HepG2 (cell line): ENCODE data around the gene USP32. TPM values are rescaled to one million over a fixed set of nuclear protein-coding genes. Genes with fewer than 3 reads are reported as not detected.
A peak's percentile ranks its signal among the peaks of the same experiment; 100 is the strongest.
"Not testable (repeated sequence)": the region's sequence is repeated elsewhere in the genome, so short reads cannot be mapped to it uniquely, and the experiment has no call there.

Source experiments
- ATAC-seq: fragments of 200-7000 bp; cut with Tn5 transposase; 3 replicates; pipeline ENCODE4 v1.9.1; 2020; ENCODE audit warnings: mild to moderate bottlenecking, moderate library complexity
- BruUV-seq: library from RNA; stranded (reverse); fragments of 400-500 nt; replicated peaks from 2 replicates; lab custom pipeline; 2021; lab: Mats Ljungman, UMichigan
- CTCF ChIA-PET: fragments of 300-600 bp; formaldehyde crosslinking; extraction: SDS; loops from one replicate; lab custom pipeline; 2021; ENCODE audit warnings: low total read pairs, inconsistent platforms, low intra/inter-chr PET ratio; lab: Yijun Ruan, JAX
- POLR2A ChIA-PET: fragments of 350-600 bp; sonication (Branson Sonifier 250); formaldehyde crosslinking; loops from one replicate; lab custom pipeline; 2020; ENCODE audit warnings: antibody characterized with exemption, inconsistent platforms; lab: Yijun Ruan, JAX
- DNase-seq: peaks from one replicate; pipeline ENCODE4 v3.0.0-alpha.2; 2015; ENCODE audit warnings: low spot score
- FAIRE-seq: peaks from 3 replicates; lab custom pipeline; 2011; peaks lifted over from hg19 to GRCh38; lab: Jason Lieb, UNC
- H2AFZ ChIP-seq: one replicate; pipeline ENCODE4 v1.6.1; 2011; ENCODE audit warnings: low read length, inconsistent platforms
- H3K27ac ChIP-seq: fragments of 300-600 bp; 3 replicates; pipeline ENCODE4 v1.8.0; 2011; ENCODE audit warnings: mixed run types, mild to moderate bottlenecking, mixed read lengths, low read length, inconsistent platforms; ENCODE audit not compliant: insufficient read depth; ENCODE audit errors: extremely low read length
- H3K27me3 ChIP-seq, 2 experiments: fragments of 200-600 bp in 1 of 2; 2 replicates in 1 of 2; 3 replicates in 1 of 2; pipeline versions ENCODE4 v1.6.0 to v1.8.0; 2011; ENCODE audit warnings: low read length in 2 of 2, mild to moderate bottlenecking in 2 of 2, moderate library complexity in 2 of 2, inconsistent platforms in 1 of 2; ENCODE audit not compliant: insufficient read depth in 2 of 2, control insufficient read depth in 1 of 2
- H3K36me3 ChIP-seq, 2 experiments: fragments of 200-600 bp in 1 of 2; replicated peaks in 1 of 2; 2 replicates in 1 of 2; 3 replicates in 1 of 2; pipeline versions ENCODE4 v1.5.1 to v1.8.0; 2011; ENCODE audit warnings: low read length in 2 of 2, inconsistent platforms in 1 of 2; ENCODE audit not compliant: insufficient read depth in 2 of 2, control insufficient read depth in 1 of 2
- H3K4me1 ChIP-seq: 2 replicates; pipeline ENCODE4 v1.5.1; 2012; ENCODE audit warnings: low read length, inconsistent platforms; ENCODE audit not compliant: insufficient read depth
- H3K4me2 ChIP-seq: 2 replicates; pipeline ENCODE4 v1.6.0; 2011; ENCODE audit warnings: low read depth, low read length, inconsistent platforms
- H3K4me3 ChIP-seq, 3 experiments: fragments of 200-600 bp in 1 of 3; sonication (generic), shearing (Covaris generic) in 1 of 3; replicated peaks in 1 of 3; 2 replicates each; pipeline ENCODE4 v1.5.1; 2011 to 2016; ENCODE audit warnings: low read length in 3 of 3, inconsistent platforms in 2 of 3, low read depth in 2 of 3, mild to moderate bottlenecking in 2 of 3, control low read depth in 1 of 3, mixed read lengths in 1 of 3; ENCODE audit not compliant: insufficient read depth in 1 of 3
- H3K79me2 ChIP-seq: one replicate; pipeline ENCODE4 v1.6.1; 2011; ENCODE audit warnings: low read length, inconsistent platforms; ENCODE audit not compliant: insufficient read depth
- H3K9ac ChIP-seq: 2 replicates; pipeline ENCODE4 v1.6.0; 2011; ENCODE audit warnings: mild to moderate bottlenecking, low read depth, low read length, inconsistent platforms; ENCODE audit not compliant: insufficient read depth
- H3K9me3 ChIP-seq: 2 replicates; pipeline ENCODE4 v1.5.1; 2012; ENCODE audit warnings: mild to moderate bottlenecking, low read length
- H4K20me1 ChIP-seq: 2 replicates; pipeline ENCODE4 v1.6.0; 2011; ENCODE audit warnings: inconsistent platforms, mild to moderate bottlenecking, low read length, moderate library complexity; ENCODE audit not compliant: insufficient read depth
- BRCA1 ChIP-seq: sonication (generic); formaldehyde crosslinking; IDR thresholded peaks from 2 replicates; pipeline ENCODE4 v1.4.0; 2020; ENCODE audit warnings: missing genetic modification reagents
- ERF ChIP-seq: IDR thresholded peaks from 2 replicates; pipeline ENCODE4 v1.6.1; 2018; ENCODE audit warnings: missing biosample characterization, missing genetic modification reagents
- MAFK ChIP-seq, 2 experiments: IDR thresholded peaks in 1 of 2; conservative IDR thresholded peaks in 1 of 2; 2 replicates each; pipeline ENCODE4 v1.6.1; 2011; ENCODE audit warnings: improper control_type of control experiment in 2 of 2, low read length in 2 of 2
- PREB ChIP-seq: sonication (generic); formaldehyde crosslinking; IDR thresholded peaks from 2 replicates; pipeline ENCODE4 v1.4.0; 2020; ENCODE audit warnings: missing genetic modification reagents
- SP4 ChIP-seq: sonication (generic); formaldehyde crosslinking; IDR thresholded peaks from 2 replicates; pipeline ENCODE4 v1.8.1; 2023; ENCODE audit warnings: mild to moderate bottlenecking, missing genetic modification reagents
- ZNF720 ChIP-seq: sonication (generic); formaldehyde crosslinking; IDR thresholded peaks from 2 replicates; pipeline ENCODE4 v1.4.0; 2020; ENCODE audit warnings: missing genetic modification reagents
- WGBS: methylation state at CpG from one replicate; pipeline ENCODE4 v1.1.6; 2017; ENCODE audit warnings: low lambda C conversion rate; 5-methylcytosine and 5-hydroxymethylcytosine counted together
- in situ Hi-C: cut with HindIII; loops from 2 replicates; pipeline ENCODE4 v1.10.0; 2017; ENCODE audit warnings: low pct_unique_long_range_greater_than_20kb; ENCODE audit not compliant: extremely low pct_ligation_motif_present
- intact Hi-C: fragments of 100-400 bp; cut with micrococcal nuclease; formaldehyde crosslinking; loops from one replicate; pipeline ENCODE4 v1.10.0; 2022; ENCODE audit not compliant: unreplicated experiment
- polyA plus RNA-seq, 8 experiments: library from polyadenylated mRNA; depleted of rRNA in 3 of 8; stranded (reverse) in 7 of 8; unstranded in 1 of 8; fragments of >200 nt; fragmentation: Illumina TruSeq in 4 of 8; extraction: Trizol in 4 of 8; gene quantifications; 2 replicates each; pipeline versions ENCODE4 v1.2.1 to v1.2.3, GENCODE V29; 2011 to 2016; ENCODE audit warnings: low read depth in 4 of 8, missing spikeins in 1 of 8, mixed read lengths in 1 of 8; ENCODE audit not compliant: insufficient read depth in 1 of 8
- total RNA-seq, 5 experiments: library from RNA; depleted of rRNA; stranded (reverse); fragments of >200 nt; fragmentation: Illumina TruSeq; extraction: Trizol; gene quantifications; 2 replicates each; pipeline ENCODE4 v1.2.3, GENCODE V29; 2016; ENCODE audit warnings: low read depth in 1 of 5

USP32 gene
- total and polyA plus RNA-seq, 2 of the 13 experiments (the other 11 are each of a cell fraction or from before 2014, with no cell fraction given): 24.9 to 39.9 TPM

DNA sequence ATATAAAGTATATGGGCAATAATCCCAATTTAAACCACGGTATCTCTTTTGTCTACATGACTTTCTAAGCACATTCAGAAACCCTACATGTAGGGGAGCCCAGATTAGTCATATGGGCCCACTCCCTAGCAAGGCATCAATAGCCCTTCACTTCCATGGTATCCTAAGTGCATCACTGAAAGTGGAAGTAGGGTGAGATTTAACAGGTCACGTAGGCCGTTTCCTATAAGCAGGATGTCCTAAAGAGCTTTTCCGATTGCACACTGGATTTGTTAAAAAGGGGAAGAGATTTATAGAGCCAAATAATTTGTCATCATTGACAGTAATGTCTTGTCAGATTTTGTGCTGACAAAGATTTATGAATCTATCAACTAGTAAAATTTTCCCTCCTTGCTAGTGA is 203.2 kb downstream of the USP32 start:
- no peak overlapping the region for H3K9ac ChIP-seq
- H3K36me3 ChIP-seq: peaks cover 11 to 54% of the 10 kb centered on the region in 2 experiments
- BruUV-seq: no TSS peak
- in situ Hi-C loops (no loop called here), intact Hi-C loops (no loop called here)
- no peak for ATAC-seq
- H3K4me1 ChIP-seq: peaks cover 9% of the 10 kb centered on the region; the same call in 1 of the 2 replicates
- no peaks in the 10 kb centered on the region for H3K9me3 ChIP-seq
- ChIA-PET POLR2A (no interaction called here), CTCF (no interaction called here)
- no peak for FAIRE-seq
- WGBS: 95% methylated on average over 4 of the region's 4 CpGs
- no peaks in the 10 kb centered on the region for H3K79me2 ChIP-seq
- H2AFZ ChIP-seq: no peak overlapping the region
- TF ChIP-seq BRCA1 (CRISPR knock-in tag) (no peak), ERF (CRISPR knock-in tag) (no peak), PREB (CRISPR knock-in tag) (no peak), SP4 (CRISPR knock-in tag) (no peak), MAFK (conservative IDR thresholded peaks at IDR 0.05 in 1 of 2, IDR thresholded peaks at IDR 0.05 in 1 of 2; ENCODE audit: low read length in 2 of 2) (peak in 1 of 2 experiments; percentile 27; a peak in 1 of 4 replicates), ZNF720 (no peak)
- no peaks in the 10 kb centered on the region; the same call in 1 of the 2 replicates for H4K20me1 ChIP-seq
- DNase-seq: no peak
- no peak overlapping the region for H3K27ac ChIP-seq
- no peaks in the 10 kb centered on the region for H3K27me3 ChIP-seq
- H3K4me2 ChIP-seq: no peak overlapping the region
- H3K4me3 ChIP-seq: no peak overlapping the region

DNA sequence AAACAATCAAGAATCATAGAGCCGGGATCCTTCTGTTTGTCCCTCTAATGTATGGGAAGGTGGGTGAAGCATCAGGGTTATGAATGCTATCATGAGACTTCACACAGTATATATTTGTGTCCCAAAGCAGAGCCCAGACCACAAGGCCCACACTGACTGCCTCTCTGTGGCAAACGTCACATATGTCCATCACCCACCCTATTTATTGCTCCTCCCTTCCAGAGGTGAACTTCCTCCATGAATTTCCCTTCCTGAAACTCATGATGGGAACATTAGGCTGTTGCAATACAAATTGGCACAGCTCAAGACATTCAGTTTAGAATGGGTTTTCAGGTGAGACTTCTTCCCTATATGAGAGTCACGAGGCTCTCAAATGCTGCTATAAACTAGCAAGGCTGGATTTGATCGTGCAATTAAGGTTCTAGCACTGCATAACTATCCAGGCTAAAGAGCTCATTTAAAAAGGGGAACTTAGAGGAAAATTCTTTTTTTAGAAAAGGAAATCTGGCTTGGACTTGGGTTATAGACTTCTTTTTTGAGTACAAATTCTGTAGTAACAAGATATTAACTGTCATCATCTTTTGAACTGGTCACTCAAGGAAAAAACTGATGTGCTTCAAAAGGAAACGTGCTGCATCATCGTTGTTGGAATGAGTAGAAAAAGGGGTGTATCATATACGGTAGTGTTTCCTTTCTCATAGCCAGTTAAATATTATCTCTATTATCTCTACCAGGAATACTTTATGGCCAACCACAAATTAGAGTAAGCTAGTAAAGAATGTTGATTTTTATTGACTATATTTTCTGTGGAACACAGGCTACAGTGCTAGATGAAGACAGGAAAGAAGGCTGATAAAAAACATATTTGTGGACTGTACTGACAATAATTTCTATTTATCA is 204.8 kb downstream of the USP32 start:
- H3K9me3 ChIP-seq, H3K9ac ChIP-seq, in situ Hi-C loops, POLR2A ChIA-PET, DNase-seq, BruUV-seq, FAIRE-seq, ATAC-seq, H3K4me2 ChIP-seq, H3K79me2 ChIP-seq, H4K20me1 ChIP-seq, CTCF ChIA-PET, H3K27ac ChIP-seq, intact Hi-C loops, H3K4me3 ChIP-seq, H2AFZ ChIP-seq, H3K27me3 ChIP-seq, H3K4me1 ChIP-seq: not testable (repeated sequence)
- WGBS: 93% methylated on average over 7 of the region's 7 CpGs
- peaks cover 12 to 51% of the 10 kb centered on the region in 2 experiments for H3K36me3 ChIP-seq

DNA sequence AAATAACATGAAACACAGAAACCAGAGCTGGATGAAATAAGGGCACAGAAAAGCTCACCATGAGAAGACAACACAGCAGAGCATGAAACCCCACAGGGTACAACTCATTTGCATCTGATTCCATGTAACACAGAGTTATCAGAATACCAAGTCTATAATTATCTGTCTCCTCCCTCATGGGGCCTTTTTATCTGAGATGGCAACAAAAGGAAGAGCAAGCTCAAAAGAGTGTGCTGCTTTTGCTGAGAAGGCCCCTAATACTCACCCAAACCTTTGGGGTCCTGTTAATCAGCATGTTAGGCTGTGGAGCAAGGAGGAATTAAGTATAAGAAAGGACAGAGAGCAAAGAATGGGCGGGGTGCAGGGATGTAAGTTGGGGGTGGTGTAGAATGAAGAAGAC is 205.6 kb downstream of the USP32 start:
- WGBS: 96% methylated on average over 1 of the region's 1 CpG
- in situ Hi-C loops: not testable (repeated sequence)

More for the DNA sequence above, 205.6 kb downstream of the USP32 start:
- H3K27ac ChIP-seq, BruUV-seq, H4K20me1 ChIP-seq, CTCF ChIA-PET, H3K4me2 ChIP-seq, DNase-seq, H3K27me3 ChIP-seq, H3K9ac ChIP-seq, H3K9me3 ChIP-seq, FAIRE-seq, POLR2A ChIA-PET, H3K4me1 ChIP-seq, intact Hi-C loops, H2AFZ ChIP-seq, ATAC-seq, H3K4me3 ChIP-seq, H3K79me2 ChIP-seq: not testable (repeated sequence)
- peaks cover 11 to 49% of the 10 kb centered on the region in 2 experiments for H3K36me3 ChIP-seq
